ENCODE data around the gene LDLRAD4. TPM values are rescaled to one million over a fixed set of nuclear protein-coding genes. Genes with fewer than 3 reads are reported as not detected.

The LDLRAD4 gene
- total RNA-seq, 1 experiment from 2014 or later = 1.7 TPM

GRCh38 chr18:13572721-13573120 lies 354.2 kb downstream of the LDLRAD4 start:
- Histone ChIP-seq H3K4me2 (no peak overlapping the region), H3K27me3 (ENCODE audit: insufficient read depth, low read depth) (peaks cover 61% of the 10 kb centered on the region), H3K4me1 (replicated peaks; ENCODE audit: insufficient read depth) (no peaks in the 10 kb centered on the region), H3F3A (ENCODE audit: insufficient read depth, low read depth) (no peaks in the 10 kb centered on the region), H2AFZ (no peak overlapping the region), H3K4me3 (no peak overlapping the region), H3K36me3 (ENCODE audit: low read depth) (no peaks in the 10 kb centered on the region), H3K9me3 (ENCODE audit: insufficient read depth, low read depth) (no peaks in the 10 kb centered on the region), H3K9me2 (ENCODE audit: insufficient read depth) (no peaks in the 10 kb centered on the region), H3K79me2 (ENCODE audit: low read depth) (no peaks in the 10 kb centered on the region), H3K27ac (no peak overlapping the region), H4K20me1 (ENCODE audit: insufficient read depth) (no peaks in the 10 kb centered on the region)
- intact Hi-C loops (cut with micrococcal nuclease; ENCODE audit: unreplicated experiment) = no loop called here
- no peak for TF ChIP-seq CTCF (conservative IDR thresholded peaks at IDR 0.05)
- no peak for TF ChIP-seq EZH2 (IDR thresholded peaks at IDR 0.05; ENCODE audit: low read depth)
- POLR2A ChIA-PET (ENCODE audit: unreplicated experiment) = no interaction called here
- DNase-seq = no peak
- CTCF ChIA-PET = no interaction called here
- no TSS peak for BruUV-seq (replicated peaks)

- POLR2A ChIA-PET (ENCODE audit: unreplicated experiment) = no interaction called here
- Histone ChIP-seq H2AFZ (no peak overlapping the region), H3K4me3 (no peak overlapping the region), H4K20me1 (ENCODE audit: insufficient read depth) (no peaks in the 10 kb centered on the region), H3K79me2 (ENCODE audit: low read depth) (no peaks in the 10 kb centered on the region), H3F3A (ENCODE audit: insufficient read depth, low read depth) (no peaks in the 10 kb centered on the region), H3K27ac (no peak overlapping the region), H3K27me3 (ENCODE audit: insufficient read depth, low read depth) (peaks cover 70% of the 10 kb centered on the region), H3K4me2 (no peak overlapping the region), H3K9me3 (ENCODE audit: insufficient read depth, low read depth) (no peaks in the 10 kb centered on the region), H3K4me1 (replicated peaks; ENCODE audit: insufficient read depth) (no peaks in the 10 kb centered on the region), H3K9me2 (ENCODE audit: insufficient read depth) (no peaks in the 10 kb centered on the region), H3K36me3 (ENCODE audit: low read depth) (no peaks in the 10 kb centered on the region)
- intact Hi-C loops (cut with micrococcal nuclease; ENCODE audit: unreplicated experiment) = no loop called here
- BruUV-seq (replicated peaks) = no TSS peak
- CTCF ChIA-PET = no interaction called here
- TF ChIP-seq EZH2 (IDR thresholded peaks at IDR 0.05; ENCODE audit: low read depth) = no peak
- TF ChIP-seq CTCF (conservative IDR thresholded peaks at IDR 0.05) = no peak
- no peak for DNase-seq
Measured at GRCh38 chr18:13573750-13574149, 355.2 kb downstream of the LDLRAD4 start.

GRCh38 chr18:13574355-13574754 lies 355.8 kb downstream of the LDLRAD4 start:
- no peak for DNase-seq
- no peaks in the 10 kb centered on the region for H3K36me3 ChIP-seq (ENCODE audit: low read depth)
- ChIA-PET POLR2A (ENCODE audit: unreplicated experiment) (no interaction called here), CTCF (no interaction called here)
- H3K79me2 ChIP-seq (ENCODE audit: low read depth) = no peaks in the 10 kb centered on the region
- no peaks in the 10 kb centered on the region for H3K9me2 ChIP-seq (ENCODE audit: insufficient read depth)
- no TSS peak for BruUV-seq (replicated peaks)
- H3K4me2 ChIP-seq = no peak overlapping the region
- H3K27ac ChIP-seq = no peak overlapping the region
- no peaks in the 10 kb centered on the region for H3F3A ChIP-seq (ENCODE audit: insufficient read depth, low read depth)
- H4K20me1 ChIP-seq (ENCODE audit: insufficient read depth) = no peaks in the 10 kb centered on the region
- peaks cover 67% of the 10 kb centered on the region for H3K27me3 ChIP-seq (ENCODE audit: insufficient read depth, low read depth)
- H3K9me3 ChIP-seq (ENCODE audit: insufficient read depth, low read depth) = no peaks in the 10 kb centered on the region
- intact Hi-C loops (cut with micrococcal nuclease; ENCODE audit: unreplicated experiment) = no loop called here
- H2AFZ ChIP-seq = no peak overlapping the region
- no peak overlapping the region for H3K4me3 ChIP-seq
- no peaks in the 10 kb centered on the region for H3K4me1 ChIP-seq (replicated peaks; ENCODE audit: insufficient read depth)
- TF ChIP-seq EZH2 (IDR thresholded peaks at IDR 0.05; ENCODE audit: low read depth) (no peak), CTCF (conservative IDR thresholded peaks at IDR 0.05) (no peak)

All from PC-9 (cell line).